HG03280 (cell line): Measurements from ENCODE around the gene GAN.

Experiments used
- ATAC-seq: cut with Tn5 transposase; IDR thresholded peaks from one replicate; pipeline ENCODE4 v1.9.1; 2021; ENCODE audit warnings: mild to moderate bottlenecking, moderate library complexity; ENCODE audit not compliant: unreplicated experiment

GAN gene

GRCh38 chr16:81350306-81350615 is 35.5 kb downstream of the GAN start:
- no peak for ATAC-seq

GRCh38 chr16:81353895-81354294 is 39.1 kb downstream of the GAN start:
- ATAC-seq, result no peak

GRCh38 chr16:81357711-81358260 is 43.0 kb downstream of the GAN start:
- no peak for ATAC-seq

- ATAC-seq, result no peak
Measured at GRCh38 chr16:81358860-81359259, 44.1 kb downstream of the GAN start.

- no peak for ATAC-seq
Measured at GRCh38 chr16:81360135-81360534, 45.4 kb downstream of the GAN start.

- ATAC-seq, result no peak
Measured at GRCh38 chr16:81365731-81366130, 51.0 kb downstream of the GAN start.

GRCh38 chr16:81366316-81366932 is 51.7 kb downstream of the GAN start:
- ATAC-seq, result no peak

GRCh38 chr16:81367821-81368220 is 53.1 kb downstream of the GAN start:
- no peak for ATAC-seq

GRCh38 chr16:81369888-81370504 is 55.2 kb downstream of the GAN start:
- peak; percentile 62 for ATAC-seq

- no peak for ATAC-seq
Measured at GRCh38 chr16:81371106-81371505, 56.3 kb downstream of the GAN start.

GRCh38 chr16:81374550-81374949 is 59.8 kb downstream of the GAN start:
- ATAC-seq, result no peak

GRCh38 chr16:81376880-81377279 is 62.1 kb downstream of the GAN start:
- ATAC-seq, result no peak

- ATAC-seq, result no peak
Measured at GRCh38 chr16:81378049-81378448, 63.3 kb downstream of the GAN start.

- no peak for ATAC-seq
Measured at GRCh38 chr16:81380932-81381331, 66.2 kb downstream of the GAN start.

GRCh38 chr16:81384006-81384405 is 69.2 kb downstream of the GAN start:
- no peak for ATAC-seq

- ATAC-seq, result no peak
Measured at GRCh38 chr16:81385031-81385756, 70.4 kb downstream of the GAN start.

GRCh38 chr16:81388357-81388756 is 73.6 kb downstream of the GAN start:
- ATAC-seq, result no peak

GRCh38 chr16:81390840-81391239 is 76.1 kb downstream of the GAN start:
- ATAC-seq, result no peak

GRCh38 chr16:81392011-81392410 is 77.2 kb downstream of the GAN start:
- ATAC-seq, result no peak

- ATAC-seq, result no peak
Measured at GRCh38 chr16:81394416-81394815, 79.7 kb downstream of the GAN start.

GRCh38 chr16:81394966-81395655 is 80.3 kb downstream of the GAN start:
- ATAC-seq, result no peak
